HG03103 (cell line): ENCODE data around the gene MAGEA4.

ENCODE experiments used
- ATAC-seq: cut with Tn5 transposase; IDR thresholded peaks from one replicate; pipeline ENCODE4 v1.9.1; 2021; ENCODE audit warnings: low read depth; ENCODE audit not compliant: unreplicated experiment

MAGEA4 gene

DNA sequence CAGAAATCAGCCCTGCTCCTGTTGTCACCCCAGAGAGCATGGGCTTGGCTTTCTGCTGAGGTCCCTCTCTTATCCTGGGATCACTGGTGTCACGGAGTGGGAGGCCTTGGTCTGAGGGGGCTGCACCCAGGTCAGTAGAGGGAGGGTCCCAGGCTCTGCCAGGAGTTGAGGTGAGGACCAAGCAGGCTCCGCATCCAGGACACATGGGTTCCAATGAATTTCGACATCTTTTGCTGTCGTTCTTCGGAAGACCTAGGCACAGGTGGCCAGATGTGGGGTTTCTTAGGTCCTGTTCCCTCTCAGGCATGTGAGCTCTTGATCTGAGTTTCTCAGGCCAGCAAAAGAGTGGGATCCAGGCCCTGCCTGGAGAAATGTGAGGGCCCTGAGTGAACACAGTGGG lies 10.0 kb downstream of the MAGEA4 start:
- no peak for ATAC-seq

DNA sequence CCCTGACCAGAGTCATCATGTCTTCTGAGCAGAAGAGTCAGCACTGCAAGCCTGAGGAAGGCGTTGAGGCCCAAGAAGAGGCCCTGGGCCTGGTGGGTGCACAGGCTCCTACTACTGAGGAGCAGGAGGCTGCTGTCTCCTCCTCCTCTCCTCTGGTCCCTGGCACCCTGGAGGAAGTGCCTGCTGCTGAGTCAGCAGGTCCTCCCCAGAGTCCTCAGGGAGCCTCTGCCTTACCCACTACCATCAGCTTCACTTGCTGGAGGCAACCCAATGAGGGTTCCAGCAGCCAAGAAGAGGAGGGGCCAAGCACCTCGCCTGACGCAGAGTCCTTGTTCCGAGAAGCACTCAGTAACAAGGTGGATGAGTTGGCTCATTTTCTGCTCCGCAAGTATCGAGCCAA lies 11.0 kb downstream of the MAGEA4 start:
- ATAC-seq: no peak

DNA sequence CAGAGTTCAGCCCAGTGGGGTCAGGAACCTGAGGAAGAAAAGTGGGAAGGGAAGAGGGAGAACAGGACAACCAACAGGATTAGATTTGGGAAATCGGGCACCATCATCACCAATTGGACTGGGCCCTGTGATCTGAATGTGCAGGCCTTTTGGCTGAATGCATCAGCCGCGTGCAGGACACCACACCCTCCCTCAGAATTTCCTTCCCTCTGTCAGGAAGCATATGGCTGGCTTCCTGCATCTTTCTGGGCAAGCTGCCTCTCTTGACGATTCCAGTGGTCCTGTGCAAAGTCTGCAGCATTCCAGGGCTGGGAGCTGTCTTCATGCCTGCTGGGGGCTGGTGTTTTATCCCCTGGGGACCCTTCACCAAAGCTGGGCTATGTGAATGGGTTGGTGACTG lies 16.4 kb downstream of the MAGEA4 start:
- ATAC-seq: no peak

DNA sequence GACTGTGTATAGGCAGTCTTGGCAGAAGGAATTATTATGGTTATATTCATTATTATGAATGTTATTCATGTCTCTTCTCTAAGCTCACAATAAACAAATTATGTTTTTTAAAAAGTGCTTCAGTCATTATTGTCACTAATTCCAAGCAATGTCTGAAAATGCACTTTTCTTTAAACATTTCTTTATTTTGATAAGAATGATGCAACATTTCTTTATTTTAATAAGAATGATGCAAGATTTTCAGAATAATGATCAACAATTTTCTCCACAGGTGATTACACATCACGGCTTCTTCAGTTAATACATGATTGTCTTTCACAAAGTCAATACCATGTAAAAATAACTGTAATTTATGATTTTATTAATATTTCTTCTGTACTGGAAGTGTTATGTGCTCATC lies 22.7 kb downstream of the MAGEA4 start:
- no peak for ATAC-seq

DNA sequence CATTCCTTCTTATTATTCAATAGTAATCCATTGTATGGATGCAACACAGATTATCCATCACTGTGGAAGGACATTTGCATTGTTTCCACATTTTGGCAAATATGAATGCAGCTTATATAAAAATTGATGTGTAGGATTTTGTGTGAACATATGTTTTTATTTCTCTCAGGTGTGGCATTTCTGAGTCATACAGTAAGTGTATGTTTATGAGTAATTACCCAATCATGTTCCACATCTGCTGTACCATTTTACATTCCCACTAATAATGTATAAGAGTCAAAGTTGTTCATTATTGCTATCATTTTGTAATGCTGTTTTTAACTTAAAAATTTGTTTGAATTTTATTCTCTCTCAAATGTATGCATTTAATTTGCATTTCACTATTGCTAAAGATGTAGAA lies 25.5 kb downstream of the MAGEA4 start:
- ATAC-seq: no peak

DNA sequence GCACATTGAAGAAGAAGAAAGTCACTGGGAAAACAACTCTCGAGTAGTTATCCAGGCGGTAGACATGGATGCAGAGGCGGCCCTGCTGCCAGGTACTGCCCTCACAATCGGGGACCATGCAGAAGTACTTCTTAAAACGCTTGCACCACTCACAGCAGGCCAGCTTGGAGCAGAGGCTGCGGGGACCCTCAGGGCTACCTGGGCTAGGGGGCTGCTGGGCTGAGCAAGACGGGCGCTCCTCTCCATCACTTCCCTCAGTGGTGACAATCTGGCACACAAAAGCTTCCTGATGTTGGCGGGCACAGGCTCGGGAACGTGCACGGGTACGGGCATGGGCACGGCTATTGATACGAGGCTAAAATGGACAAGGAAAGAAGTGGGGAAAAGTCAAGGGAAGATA lies 42.0 kb downstream of the MAGEA4 start:
- no peak for ATAC-seq

DNA sequence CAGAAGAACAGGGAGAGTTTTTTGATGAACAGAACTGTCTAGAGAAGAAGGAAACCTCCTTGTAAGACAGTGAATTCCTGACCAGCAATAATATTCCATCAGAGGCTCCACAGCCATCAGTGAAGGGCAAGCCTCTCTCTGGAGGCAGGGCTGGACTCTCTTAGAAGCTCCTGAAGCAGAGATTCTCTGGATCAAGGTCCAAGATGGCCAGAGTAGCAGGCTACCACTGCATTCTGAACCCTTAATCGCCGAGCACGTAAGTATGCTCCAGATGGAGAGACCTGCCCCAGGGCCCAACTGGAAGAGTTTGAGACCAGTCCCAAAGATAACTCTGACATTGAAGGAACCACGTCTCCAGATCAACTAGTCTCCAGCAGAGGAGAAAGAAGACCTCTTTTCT lies 45.4 kb downstream of the MAGEA4 start:
- ATAC-seq: no peak

DNA sequence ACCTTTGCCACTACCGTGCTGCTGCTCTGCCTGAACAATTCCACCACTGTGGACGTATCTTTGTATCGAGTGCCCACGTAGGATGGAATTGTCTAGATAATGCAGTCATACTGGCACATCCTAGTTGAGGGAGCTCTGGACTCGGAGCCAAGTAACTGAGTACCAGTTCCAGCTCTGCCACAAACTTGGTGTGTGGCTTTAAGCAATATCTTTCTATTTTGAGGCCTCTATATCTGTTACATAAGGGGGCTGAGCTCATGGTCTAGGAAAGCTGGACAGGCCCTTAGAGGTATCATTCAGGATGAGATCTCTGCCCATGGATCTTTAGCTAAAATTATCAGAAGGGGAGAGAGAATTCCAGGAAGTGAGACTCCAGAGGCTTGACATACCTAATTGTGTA lies 49.3 kb downstream of the MAGEA4 start:
- ATAC-seq: no peak

DNA sequence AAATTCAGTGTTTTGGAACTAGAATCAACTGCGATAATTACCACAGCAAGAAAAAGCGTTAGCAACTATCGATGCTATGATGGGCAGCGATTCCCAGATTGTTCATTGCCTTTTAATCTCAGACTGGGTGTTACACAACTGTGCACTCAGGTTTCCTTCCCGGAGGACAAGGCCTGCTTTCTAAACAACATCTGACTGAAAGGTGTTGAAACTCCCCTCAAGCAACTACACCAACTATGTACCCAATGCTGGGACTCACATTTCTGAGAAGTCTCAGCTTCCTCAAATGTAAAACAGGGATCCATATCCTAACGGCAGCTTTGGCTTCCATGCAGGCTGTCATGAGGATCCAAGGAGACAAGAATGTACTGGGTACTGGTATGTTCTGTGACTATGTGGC lies 53.5 kb downstream of the MAGEA4 start:
- ATAC-seq: no peak

DNA sequence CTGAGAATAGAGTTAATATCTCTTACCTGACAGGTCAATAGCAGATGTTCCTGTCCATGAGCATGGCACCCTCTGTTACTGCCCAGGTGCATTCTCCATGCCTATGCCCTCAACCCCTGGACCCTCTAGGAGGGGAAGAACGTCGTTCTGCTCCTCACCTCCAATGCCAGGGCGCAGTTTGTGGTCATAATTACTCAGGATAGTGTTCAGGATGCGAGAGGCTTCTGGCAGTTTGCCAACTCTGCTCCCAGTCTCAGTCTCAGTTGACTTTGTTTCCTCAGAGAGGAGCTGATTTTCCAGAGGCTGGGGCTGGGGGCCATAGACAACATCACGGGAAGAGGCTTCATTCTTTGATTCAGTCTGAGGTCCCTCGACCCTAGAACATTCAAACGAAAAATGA lies 57.3 kb downstream of the MAGEA4 start:
- ATAC-seq: no peak

DNA sequence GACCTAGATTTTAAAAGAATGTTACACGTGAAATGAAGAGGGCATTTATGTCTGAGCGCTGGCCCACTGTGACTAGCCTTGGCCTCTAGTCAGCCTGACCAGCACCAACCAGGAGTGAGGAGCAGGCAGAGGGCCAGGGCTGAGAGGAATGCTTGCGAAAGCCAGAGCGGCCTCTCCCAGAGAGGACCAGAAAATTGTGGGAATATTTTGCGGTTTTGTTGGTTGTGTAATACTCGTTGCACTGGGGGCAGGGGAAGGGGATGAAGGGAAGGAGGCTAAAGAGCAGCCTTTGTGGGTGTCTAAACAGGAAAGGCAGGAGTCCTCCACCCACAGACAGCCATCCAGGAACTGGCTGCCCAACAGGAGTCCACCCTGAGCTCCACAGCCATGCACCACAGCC lies 58.0 kb downstream of the MAGEA4 start:
- ATAC-seq: no peak

DNA sequence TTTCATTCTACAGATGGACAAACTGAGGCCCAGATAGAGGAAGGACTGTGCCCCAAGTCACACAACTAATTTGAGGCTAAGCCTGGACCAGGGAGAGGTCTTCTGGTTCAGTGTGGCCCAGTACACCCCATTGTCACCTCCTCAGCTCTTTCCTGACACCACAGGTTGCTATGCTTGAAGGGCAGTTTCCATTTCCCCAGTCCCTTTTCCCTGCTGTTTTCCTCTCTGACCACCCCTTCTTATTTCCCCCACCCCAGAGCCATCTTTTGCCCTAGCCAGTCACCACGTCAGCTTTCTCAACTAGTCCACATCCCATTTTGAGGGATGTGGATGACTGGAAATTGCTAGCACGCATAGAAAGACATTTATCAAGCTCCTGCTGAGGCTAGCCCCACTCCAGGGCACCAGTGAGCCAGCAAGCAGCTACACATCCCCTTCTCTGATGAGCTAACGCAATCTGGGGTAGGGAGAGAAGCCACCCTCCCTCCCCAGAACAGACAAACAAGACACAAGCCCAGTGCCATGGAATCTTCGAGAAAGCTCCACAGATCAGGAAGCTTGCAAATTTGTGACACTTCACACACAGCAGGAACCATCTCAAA lies 60.5 kb downstream of the MAGEA4 start:
- ATAC-seq: no peak

DNA sequence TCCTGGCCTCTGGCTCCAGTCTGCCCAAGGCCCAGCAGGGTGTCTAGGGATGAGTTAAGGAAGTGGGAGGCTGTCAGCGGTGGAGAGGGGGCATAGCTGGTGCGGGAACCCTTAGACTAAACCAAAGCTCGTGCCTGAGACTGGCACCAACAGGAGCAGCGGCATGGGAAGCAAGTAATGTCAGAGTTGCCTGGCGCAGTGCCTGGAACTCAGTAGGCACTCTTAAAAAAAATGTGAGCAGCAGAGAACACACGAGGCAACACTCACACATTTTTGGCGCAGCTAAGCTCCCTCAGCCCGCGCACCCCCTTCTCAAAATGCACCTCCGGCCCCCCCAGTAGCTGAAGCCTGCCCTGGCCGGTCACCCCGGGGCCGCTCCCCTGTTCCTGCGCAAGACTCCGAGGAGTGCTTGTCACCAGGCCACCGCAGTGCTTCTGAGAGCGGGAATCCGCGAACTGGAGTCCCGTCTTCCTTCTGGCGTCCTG lies 61.2 kb downstream of the MAGEA4 start:
- no peak for ATAC-seq
